Thoracic aorta (tissue), 2 donors: ENCODE data around the gene CCDC27. TPM values are rescaled to one million over a fixed set of nuclear protein-coding genes. Genes with fewer than 3 reads are reported as not detected.

Experiments
- ATAC-seq: fragments of 150-250 bp; one replicate; pipeline ENCODE4 v1.8.0; 2017; ENCODE audit warnings: low read depth; ENCODE audit not compliant: insufficient number of reproducible peaks, low FRiP score
- DNase-seq: peaks from one replicate; pipeline ENCODE4 v3.0.0-alpha.2; 2020; ENCODE audit warnings: low spot score
- H3K27ac ChIP-seq, 2 donors: fragments of 200-600 bp; sonication (generic); 1 replicate in 1 of 2; 2 replicates in 1 of 2; pipeline ENCODE4 v1.5.1; 2016; ENCODE audit warnings: mild to moderate bottlenecking in 2 of 2, moderate library complexity in 2 of 2
- H3K27me3 ChIP-seq: fragments of 200-600 bp; sonication (generic); replicated peaks from 2 replicates; pipeline ENCODE4 v1.6.0; 2016; ENCODE audit warnings: mild to moderate bottlenecking; ENCODE audit not compliant: insufficient read depth
- H3K36me3 ChIP-seq: fragments of 200-600 bp; sonication (generic); one replicate; pipeline ENCODE4 v1.5.1; 2016
- H3K4me1 ChIP-seq, 2 donors: fragments of 200-600 bp; sonication (generic); 1 replicate in 1 of 2; 2 replicates in 1 of 2; pipeline versions ENCODE4 v1.5.1 to v1.6.0; 2016; ENCODE audit warnings: low read depth in 2 of 2, mild to moderate bottlenecking in 1 of 2; ENCODE audit not compliant: control insufficient read depth in 1 of 2
- H3K4me3 ChIP-seq: fragments of 200-600 bp; sonication (generic); 2 replicates; pipeline ENCODE4 v1.5.1; 2016; ENCODE audit warnings: mild to moderate bottlenecking
- H3K9me3 ChIP-seq: fragments of 200-600 bp; sonication (generic); 2 replicates; pipeline ENCODE4 v1.5.1; 2016
- total RNA-seq, 2 donors: library from RNA; depleted of rRNA; stranded (reverse); fragments of >200 nt; gene quantifications; one replicate each; pipeline versions ENCODE4 v1.1.0 to v1.2.3, GENCODE V29; 2016
- TF ChIP-seq, protein P1 (sequence below): fragments of 200-600 bp; sonication (generic); IDR thresholded peaks from one replicate; pipeline ENCODE4 v1.5.1; 2019; ENCODE audit warnings: antibody characterized with exemption

The CCDC27 gene
- total RNA-seq, 2 donors from 2014 or later: not detected

- Histone ChIP-seq H3K9me3 (no peaks in the 10 kb centered on the region), H3K4me1 (no peaks in the 10 kb centered on the region), H3K36me3 (no peaks in the 10 kb centered on the region), H3K27me3 (no peaks in the 10 kb centered on the region), H3K27ac (no peak overlapping the region), H3K4me3 (no peak overlapping the region)
- no peak for DNase-seq
- no peak for ATAC-seq
- TF ChIP-seq, protein P1, sequence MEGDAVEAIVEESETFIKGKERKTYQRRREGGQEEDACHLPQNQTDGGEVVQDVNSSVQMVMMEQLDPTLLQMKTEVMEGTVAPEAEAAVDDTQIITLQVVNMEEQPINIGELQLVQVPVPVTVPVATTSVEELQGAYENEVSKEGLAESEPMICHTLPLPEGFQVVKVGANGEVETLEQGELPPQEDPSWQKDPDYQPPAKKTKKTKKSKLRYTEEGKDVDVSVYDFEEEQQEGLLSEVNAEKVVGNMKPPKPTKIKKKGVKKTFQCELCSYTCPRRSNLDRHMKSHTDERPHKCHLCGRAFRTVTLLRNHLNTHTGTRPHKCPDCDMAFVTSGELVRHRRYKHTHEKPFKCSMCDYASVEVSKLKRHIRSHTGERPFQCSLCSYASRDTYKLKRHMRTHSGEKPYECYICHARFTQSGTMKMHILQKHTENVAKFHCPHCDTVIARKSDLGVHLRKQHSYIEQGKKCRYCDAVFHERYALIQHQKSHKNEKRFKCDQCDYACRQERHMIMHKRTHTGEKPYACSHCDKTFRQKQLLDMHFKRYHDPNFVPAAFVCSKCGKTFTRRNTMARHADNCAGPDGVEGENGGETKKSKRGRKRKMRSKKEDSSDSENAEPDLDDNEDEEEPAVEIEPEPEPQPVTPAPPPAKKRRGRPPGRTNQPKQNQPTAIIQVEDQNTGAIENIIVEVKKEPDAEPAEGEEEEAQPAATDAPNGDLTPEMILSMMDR: no peak
Observed at GRCh38 chr1:3759796-3760195, 7.5 kb downstream of the CCDC27 start.

- Histone ChIP-seq H3K4me1 (no peaks in the 10 kb centered on the region), H3K36me3 (no peaks in the 10 kb centered on the region), H3K27me3 (no peaks in the 10 kb centered on the region), H3K4me3 (no peak overlapping the region), H3K9me3 (no peaks in the 10 kb centered on the region), H3K27ac (no peak overlapping the region)
- ATAC-seq (no peak), DNase-seq (no peak)
- TF ChIP-seq, protein P1: no peak
Observed at GRCh38 chr1:3761296-3762010, 9.2 kb downstream of the CCDC27 start.

GRCh38 chr1:3762151-3762872 is 10.1 kb downstream of the CCDC27 start:
- Histone ChIP-seq H3K4me1 (no peaks in the 10 kb centered on the region), H3K9me3 (no peaks in the 10 kb centered on the region), H3K27ac (no peak overlapping the region), H3K27me3 (no peaks in the 10 kb centered on the region), H3K36me3 (no peaks in the 10 kb centered on the region), H3K4me3 (no peak overlapping the region)
- ATAC-seq (no peak), DNase-seq (no peak)
- TF ChIP-seq, protein P1: no peak

GRCh38 chr1:3762873-3763228 is 10.6 kb downstream of the CCDC27 start:
- no peaks in the 10 kb centered on the region for H3K27me3 ChIP-seq
- no peak for ATAC-seq
- TF ChIP-seq, protein P1: no peak

GRCh38 chr1:3763351-3764125 is 11.3 kb downstream of the CCDC27 start:
- Histone ChIP-seq H3K4me1 (no peaks in the 10 kb centered on the region), H3K27ac (no peak overlapping the region)
- no peak for ATAC-seq

More at GRCh38 chr1:3762873-3763228, 10.6 kb downstream of the CCDC27 start:
- H3K36me3 ChIP-seq: no peaks in the 10 kb centered on the region
- no peak overlapping the region for H3K4me3 ChIP-seq
- no peaks in the 10 kb centered on the region for H3K9me3 ChIP-seq
- H3K4me1 ChIP-seq: no peaks in the 10 kb centered on the region
- H3K27ac ChIP-seq: no peak overlapping the region
- no peak for DNase-seq

More at GRCh38 chr1:3763351-3764125, 11.3 kb downstream of the CCDC27 start:
- H3K27me3 ChIP-seq: no peaks in the 10 kb centered on the region
- TF ChIP-seq, protein P1: no peak
- no peak for DNase-seq
- H3K9me3 ChIP-seq: no peaks in the 10 kb centered on the region
- H3K36me3 ChIP-seq: no peaks in the 10 kb centered on the region
- no peak overlapping the region for H3K4me3 ChIP-seq
